Astrocyte of the spinal cord (primary cell): ENCODE data around the gene LRBA.
A peak's percentile ranks its signal among the peaks of the same experiment; 100 is the strongest.

ENCODE experiments used
- DNase-seq: peaks from one replicate; pipeline ENCODE4 v3.0.0; 2011; ENCODE audit warnings: low read depth, low spot score
- H3K4me3 ChIP-seq: 2 replicates; pipeline ENCODE4 v1.5.1; 2011; ENCODE audit warnings: low read depth, mild to moderate bottlenecking, low read length, moderate library complexity
- CTCF ChIP-seq: IDR thresholded peaks from 2 replicates; pipeline ENCODE4 v1.5.1; 2012; ENCODE audit warnings: low read depth, mild to moderate bottlenecking, low read length, inconsistent platforms
- in situ Hi-C: cut with HindIII; loops from 2 replicates; pipeline ENCODE4 v1.10.0; 2017; ENCODE audit warnings: low sequenced_read_pairs

LRBA gene

DNA sequence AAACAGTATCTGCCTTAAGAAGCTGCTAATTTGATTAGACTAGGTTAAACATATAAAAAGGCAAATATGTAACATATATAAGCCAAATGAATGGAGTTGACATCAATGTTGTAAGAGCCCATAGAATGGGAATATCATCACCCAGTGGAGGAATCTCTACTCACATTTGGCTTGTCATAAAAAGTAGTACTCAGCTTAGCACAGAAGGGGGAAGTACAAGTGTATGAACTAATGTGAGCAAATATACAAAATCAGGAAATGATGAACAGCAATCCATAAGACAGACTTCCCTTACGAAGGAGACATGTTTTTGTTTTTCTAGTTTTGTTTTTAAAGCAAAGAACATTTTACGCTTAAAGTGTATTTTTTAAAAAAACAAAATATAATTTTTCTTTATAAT is 358.2 kb downstream of the LRBA start:
- no peak for DNase-seq
- in situ Hi-C loops = no loop called here
- no peak for TF ChIP-seq CTCF
- H3K4me3 ChIP-seq = no peak overlapping the region

GRCh38 chr4:150650751-150651150 is 364.3 kb downstream of the LRBA start:
- H3K4me3 ChIP-seq = no peak overlapping the region
- no peak for TF ChIP-seq CTCF
- in situ Hi-C loops = no loop called here
- no peak for DNase-seq

DNA sequence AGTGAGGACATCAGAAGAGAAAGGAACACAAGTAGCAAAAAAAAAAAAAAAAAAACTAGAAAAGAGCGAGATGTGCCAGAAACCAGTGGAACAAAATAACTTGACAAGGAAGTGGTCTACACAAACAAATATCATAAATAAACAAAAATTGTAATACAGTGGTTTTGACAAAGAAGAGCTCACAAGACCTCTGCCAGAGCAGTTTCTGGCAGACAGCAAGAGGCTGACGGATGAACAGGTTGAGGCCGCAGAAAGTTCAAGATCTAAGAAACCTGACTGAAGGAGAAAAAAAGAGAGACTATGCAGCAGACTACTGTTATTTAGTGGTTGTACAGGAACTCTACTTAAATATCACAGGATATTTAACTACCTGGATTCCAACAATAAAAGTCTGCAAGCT is 367.0 kb downstream of the LRBA start:
- no peak for TF ChIP-seq CTCF
- no peak for DNase-seq
- no peak overlapping the region for H3K4me3 ChIP-seq
- in situ Hi-C loops = no loop called here

DNA sequence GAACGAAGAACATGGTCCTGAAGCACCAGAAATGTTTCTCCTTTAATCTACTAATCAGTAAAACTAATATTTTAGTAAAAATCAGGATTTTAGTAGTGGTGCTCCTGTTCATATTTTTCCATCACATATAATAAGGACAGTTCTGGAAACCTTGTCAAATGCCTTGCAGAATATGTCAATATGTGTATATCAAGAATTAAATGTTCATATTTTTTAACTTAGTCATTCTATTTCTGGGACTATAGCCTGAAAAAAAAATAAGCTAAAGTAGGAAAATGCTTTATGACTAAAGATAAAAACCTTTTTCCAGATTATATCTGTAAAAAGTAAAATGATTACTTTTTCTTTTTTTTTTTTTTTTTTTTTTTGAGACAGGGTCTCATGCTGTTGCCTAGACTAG is 368.1 kb downstream of the LRBA start:
- DNase-seq = peak; percentile 16
- H3K4me3 ChIP-seq = no peak overlapping the region
- no peak for TF ChIP-seq CTCF
- in situ Hi-C loops = no loop called here

- no peak for DNase-seq
- no peak overlapping the region for H3K4me3 ChIP-seq
- TF ChIP-seq CTCF = no peak
- in situ Hi-C loops = no loop called here
These were observed 373.5 kb downstream of the LRBA start for GRCh38 chr4:150641612-150642011.

GRCh38 chr4:150632639-150633038 is 382.4 kb downstream of the LRBA start:
- no peak for DNase-seq
- in situ Hi-C loops = no loop called here
- H3K4me3 ChIP-seq = no peak overlapping the region
- no peak for TF ChIP-seq CTCF

GRCh38 chr4:150628073-150628472 is 387.0 kb downstream of the LRBA start:
- in situ Hi-C loops = no loop called here
- DNase-seq = no peak
- TF ChIP-seq CTCF = no peak
- H3K4me3 ChIP-seq = no peak overlapping the region
